Measurements from ENCODE around the gene FRG2.
"Not testable (repeated sequence)": the region's sequence is repeated elsewhere in the genome, so short reads cannot be mapped to it uniquely, and the experiment has no call there.

FRG2 gene

GRCh38 chr4:190015538-190016368 lies 11.3 kb downstream of the FRG2 start:
- no peak for DNase-seq

DNA sequence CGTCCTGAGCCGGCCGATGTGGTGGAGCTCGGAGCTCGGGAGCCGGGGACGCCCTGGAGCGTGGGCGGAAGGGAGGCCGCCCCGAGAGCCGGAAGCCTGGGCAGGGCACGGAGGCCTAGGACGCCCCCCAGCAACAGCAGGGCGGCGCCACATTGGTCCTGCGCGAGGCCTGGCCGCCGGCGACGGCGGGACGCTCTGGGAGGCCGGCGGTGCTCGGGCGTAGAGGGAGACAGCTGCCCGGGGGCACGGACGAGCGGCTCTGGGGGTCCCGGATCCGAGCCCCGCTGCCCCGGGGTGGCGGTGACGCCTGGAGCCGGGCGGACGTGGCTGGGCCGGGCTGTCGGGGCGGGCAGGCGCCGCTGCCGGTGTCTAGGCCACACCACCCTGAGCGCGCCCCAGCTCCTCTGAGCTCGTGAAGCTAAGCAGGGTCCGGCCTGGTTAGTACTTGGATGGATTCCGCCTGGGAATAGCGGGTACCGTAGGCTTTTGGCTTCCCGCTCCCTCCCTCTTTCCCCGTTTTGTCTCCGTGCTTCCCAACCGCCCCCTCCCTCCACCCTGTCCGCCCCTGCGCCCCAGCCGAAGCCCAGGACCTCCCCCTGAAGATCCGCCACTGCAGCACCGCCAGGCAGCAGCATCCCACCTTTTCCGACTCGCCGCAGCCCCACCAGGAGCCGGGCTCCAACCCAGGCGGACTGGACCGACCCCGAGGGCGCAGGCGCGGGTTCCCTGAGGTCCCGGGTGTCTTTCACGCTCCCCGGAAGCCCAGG lies 12.1 kb downstream of the FRG2 start:
- DNase-seq, result no peak

GRCh38 chr4:189989941-189990340 lies 37.1 kb downstream of the FRG2 start:
- not testable (repeated sequence) for DNase-seq

DNA sequence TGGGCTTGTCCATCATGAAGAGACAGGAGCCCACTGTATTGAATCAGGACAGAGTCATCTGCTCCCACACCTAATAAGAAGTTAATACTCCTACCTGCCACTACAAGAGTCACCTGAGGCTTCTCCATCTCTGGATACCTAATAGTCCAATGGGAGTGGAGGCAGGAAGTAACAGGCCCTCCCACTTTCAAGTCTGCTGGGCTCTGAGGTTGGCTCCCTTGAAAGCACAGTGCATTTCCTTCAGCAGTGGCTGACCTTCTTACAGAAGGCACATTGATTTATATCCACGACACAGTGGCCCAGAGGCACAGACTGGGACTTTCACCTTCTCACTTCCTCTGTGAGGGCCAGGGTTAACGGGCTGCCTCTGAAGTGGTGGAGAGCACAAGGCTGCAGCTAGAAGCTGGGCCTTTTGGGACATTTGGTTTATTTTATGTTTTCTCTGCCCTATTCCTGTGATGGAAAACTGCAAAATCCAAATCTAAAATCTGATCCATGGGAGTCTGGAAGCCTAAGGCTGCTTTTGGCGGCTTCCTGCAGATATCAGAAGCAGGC lies 38.1 kb downstream of the FRG2 start:
- DNase-seq, result no peak

DNA sequence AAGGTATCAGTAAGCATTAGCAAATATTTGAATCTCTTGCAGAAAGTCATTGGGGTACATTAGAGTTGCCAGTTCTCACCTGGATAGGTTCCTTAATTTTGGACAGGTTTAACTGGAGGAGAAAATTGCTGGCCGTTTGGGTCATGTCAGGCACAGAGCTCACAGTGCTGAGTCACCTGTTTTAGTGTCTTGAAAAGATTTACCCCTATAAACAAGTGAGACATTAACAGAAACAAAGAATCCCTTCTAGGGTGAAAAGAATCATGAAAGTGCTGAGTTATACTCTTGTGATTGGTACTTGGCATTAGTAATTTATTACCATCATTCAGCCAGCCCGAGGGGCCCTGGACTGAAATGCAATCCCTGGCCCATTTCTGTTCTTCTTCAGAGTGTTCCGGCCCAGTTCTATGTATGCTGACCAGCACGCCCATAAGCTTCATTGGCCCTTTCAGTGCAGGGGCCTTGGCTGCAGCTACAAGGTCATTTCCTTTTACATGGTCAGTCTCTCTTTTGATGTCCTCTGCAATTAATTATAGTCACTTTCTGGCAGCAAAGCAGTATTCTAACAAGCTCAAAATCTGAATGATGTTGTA lies 41.3 kb downstream of the FRG2 start:
- not testable (repeated sequence) for DNase-seq

DNA sequence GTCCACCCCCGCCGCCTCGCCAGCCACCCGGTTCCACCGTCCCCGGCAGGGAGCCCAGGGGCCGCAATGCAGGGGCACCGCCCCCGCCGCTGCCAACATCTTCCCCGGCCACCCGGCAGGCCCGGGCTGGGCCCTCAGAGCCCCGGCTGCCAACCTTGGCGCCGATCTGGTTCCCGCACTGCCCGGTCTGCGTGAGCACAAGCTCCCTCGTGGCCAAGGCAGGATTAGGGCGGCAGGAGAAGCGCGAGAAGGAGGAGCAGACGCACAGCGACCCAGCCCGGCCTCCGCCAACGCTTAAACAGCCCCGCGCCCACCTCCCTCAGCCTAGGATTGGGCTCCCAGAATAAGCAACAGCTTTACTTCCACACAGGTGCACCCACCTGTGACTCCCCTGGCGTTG lies 42.4 kb downstream of the FRG2 start:
- not testable (repeated sequence) for DNase-seq

GRCh38 chr4:189983916-189984526 lies 43.0 kb downstream of the FRG2 start:
- not testable (repeated sequence) for DNase-seq

DNA sequence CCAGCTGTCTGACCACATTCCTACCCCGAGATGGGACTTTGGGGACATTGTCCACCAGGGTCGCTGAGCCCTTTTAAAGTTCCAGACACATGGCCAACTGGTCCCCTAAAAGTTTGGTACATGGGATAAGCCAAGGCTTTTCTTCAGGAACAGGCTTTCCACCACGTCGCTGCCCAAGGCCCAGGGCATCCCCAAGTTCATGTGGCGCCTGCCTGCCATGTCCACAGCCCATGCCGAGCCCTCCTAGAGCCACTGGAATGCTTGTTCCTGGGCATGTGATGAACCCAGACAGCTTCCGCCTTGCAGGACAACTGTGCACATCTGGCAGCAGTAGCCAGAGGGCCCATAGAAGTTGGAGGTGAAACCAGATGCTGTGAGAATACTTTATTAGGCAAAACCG lies 45.1 kb downstream of the FRG2 start:
- DNase-seq, result no peak

DNA sequence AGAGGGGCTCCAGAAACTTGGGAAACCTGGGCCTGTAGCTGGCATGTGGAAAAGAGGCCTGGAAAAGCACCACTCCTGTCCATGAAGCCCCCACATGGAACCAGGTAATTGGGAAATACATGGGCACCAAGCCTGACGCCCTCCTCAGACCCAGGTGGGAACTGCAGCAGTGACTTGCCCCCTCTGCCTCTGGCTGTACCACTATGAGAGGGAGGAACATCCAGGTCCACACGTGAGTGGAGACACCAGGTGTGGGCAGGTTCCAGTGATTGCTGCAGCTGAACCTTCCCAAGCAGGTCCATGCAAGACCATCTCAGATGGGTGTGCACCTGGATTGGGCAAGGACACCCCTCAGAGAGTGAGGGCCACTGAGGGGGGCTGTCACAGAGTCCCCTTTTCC lies 46.8 kb downstream of the FRG2 start:
- DNase-seq, result not testable (repeated sequence)

DNA sequence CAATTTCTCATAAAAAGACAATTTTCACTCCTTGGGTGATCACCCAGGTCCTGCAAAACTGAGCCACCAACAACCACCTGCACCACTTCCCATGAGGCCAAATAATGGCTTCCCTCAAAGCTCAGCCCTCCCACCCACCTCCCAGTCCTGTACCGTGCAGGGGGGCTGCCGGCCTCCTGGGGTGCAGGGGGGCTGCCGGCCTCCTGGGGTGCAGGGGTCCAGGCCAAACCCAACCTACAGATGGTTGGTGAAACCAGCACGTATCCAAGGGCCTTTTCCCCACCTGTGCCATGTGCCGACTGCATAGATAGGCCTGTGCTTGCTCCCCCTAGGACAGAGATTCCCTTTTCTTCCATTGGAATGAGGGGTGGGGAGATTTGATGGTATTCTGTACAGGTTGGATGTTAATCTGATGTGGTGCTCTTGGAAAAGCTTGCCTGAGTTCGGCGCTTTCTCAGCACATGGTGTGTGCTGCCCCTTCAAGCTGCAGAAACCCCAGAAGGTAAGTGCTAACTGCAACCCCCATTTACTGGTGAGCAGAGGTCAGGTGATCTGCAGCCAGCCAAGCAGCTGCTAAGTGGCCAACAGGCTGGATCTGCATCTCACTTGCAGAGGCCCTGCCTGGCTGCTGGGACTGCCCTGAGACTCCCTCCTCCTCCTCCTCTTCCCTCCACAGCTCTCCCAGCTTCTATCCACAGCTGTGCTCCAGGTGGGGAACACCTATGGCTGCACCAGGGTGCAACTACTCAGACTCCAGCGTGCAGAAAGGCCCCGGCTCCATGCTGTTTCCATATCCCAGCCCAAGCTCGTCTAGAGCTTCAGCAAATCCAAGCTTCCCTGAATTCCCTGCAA lies 47.6 kb downstream of the FRG2 start:
- no peak for DNase-seq

Data from T-helper 9 cell (primary cell).